ENCODE results near the gene IQGAP3.

IQGAP3 gene

GRCh38 chr1:156602557-156602993 lies 30.2 kb upstream of the IQGAP3 start:
- DNase-seq (ENCODE audit: low read depth, low spot score): no peak
- no peaks in the 10 kb centered on the region for H3K27me3 ChIP-seq (ENCODE audit: control insufficient read depth, insufficient read depth, low read length)

GRCh38 chr1:156601892-156602291 lies 29.5 kb upstream of the IQGAP3 start:
- Histone ChIP-seq H3K9me3 (ENCODE audit: control insufficient read depth, insufficient read depth, low read length) (no peaks in the 10 kb centered on the region), H3K27me3 (ENCODE audit: control insufficient read depth, insufficient read depth, low read length) (no peaks in the 10 kb centered on the region), H3K4me1 (ENCODE audit: control insufficient read depth, insufficient read depth, low read length) (no peaks in the 10 kb centered on the region), H3K4me3 (ENCODE audit: low read length) (no peak overlapping the region; the same call in 1 of the 2 replicates), H3K36me3 (ENCODE audit: control insufficient read depth, insufficient read depth, low read length) (peaks cover 14% of the 10 kb centered on the region), H3K27ac (ENCODE audit: low read length) (no peak overlapping the region)
- DNase-seq (ENCODE audit: low read depth, low spot score): no peak
- WGBS (ENCODE audit: insufficient coverage, insufficient read length): no CpG with 5 or more reads among the region's 12 CpGs

More at GRCh38 chr1:156602557-156602993, 30.2 kb upstream of the IQGAP3 start:
- no peak overlapping the region for H3K27ac ChIP-seq (ENCODE audit: low read length)
- WGBS (ENCODE audit: insufficient coverage, insufficient read length): no CpG with 5 or more reads among the region's 10 CpGs
- no peaks in the 10 kb centered on the region for H3K9me3 ChIP-seq (ENCODE audit: control insufficient read depth, insufficient read depth, low read length)
- no peaks in the 10 kb centered on the region for H3K4me1 ChIP-seq (ENCODE audit: control insufficient read depth, insufficient read depth, low read length)
- peaks cover 8% of the 10 kb centered on the region for H3K36me3 ChIP-seq (ENCODE audit: control insufficient read depth, insufficient read depth, low read length)
- no peak overlapping the region for H3K4me3 ChIP-seq (ENCODE audit: low read length)

- Histone ChIP-seq H3K27ac (ENCODE audit: low read length) (no peak within 1 kb of the TSS), H3K4me3 (ENCODE audit: low read length) (peak within 1 kb of the TSS; percentile 93), H3K4me1 (ENCODE audit: control insufficient read depth, insufficient read depth, low read length) (no peaks in the 10 kb centered on the region), H3K36me3 (ENCODE audit: control insufficient read depth, insufficient read depth, low read length) (peaks cover 18% of the 10 kb centered on the region), H3K9me3 (ENCODE audit: control insufficient read depth, insufficient read depth, low read length) (no peaks in the 10 kb centered on the region), H3K27me3 (ENCODE audit: control insufficient read depth, insufficient read depth, low read length) (no peaks in the 10 kb centered on the region)
- DNase-seq (ENCODE audit: low read depth, low spot score): peak; percentile 88
- WGBS (ENCODE audit: insufficient coverage, insufficient read length): no CpG with 5 or more reads among the region's 35 CpGs
Measured at GRCh38 chr1:156601122-156601830, 28.9 kb upstream of the IQGAP3 start, which contains the start of gene GPATCH4. Gene GPATCH4 (minus strand): TSS chr1:156601479.

GRCh38 chr1:156600733-156601121 lies 28.4 kb upstream of the IQGAP3 start:
- WGBS (ENCODE audit: insufficient coverage, insufficient read length): no CpG with 5 or more reads among the region's 13 CpGs

GRCh38 chr1:156599811-156600210 lies 27.4 kb upstream of the IQGAP3 start:
- Histone ChIP-seq H3K27ac (ENCODE audit: low read length) (no peak overlapping the region), H3K4me3 (ENCODE audit: low read length) (no peak overlapping the region), H3K27me3 (ENCODE audit: control insufficient read depth, insufficient read depth, low read length) (no peaks in the 10 kb centered on the region), H3K9me3 (ENCODE audit: control insufficient read depth, insufficient read depth, low read length) (no peaks in the 10 kb centered on the region), H3K36me3 (ENCODE audit: control insufficient read depth, insufficient read depth, low read length) (peaks cover 31% of the 10 kb centered on the region), H3K4me1 (ENCODE audit: control insufficient read depth, insufficient read depth, low read length) (no peaks in the 10 kb centered on the region)
- DNase-seq (ENCODE audit: low read depth, low spot score): no peak
- no CpG with 5 or more reads among the region's 3 CpGs for WGBS (ENCODE audit: insufficient coverage, insufficient read length)

More at GRCh38 chr1:156600733-156601121, 28.4 kb upstream of the IQGAP3 start:
- Histone ChIP-seq H3K27ac (ENCODE audit: low read length) (no peak overlapping the region), H3K4me1 (ENCODE audit: control insufficient read depth, insufficient read depth, low read length) (no peaks in the 10 kb centered on the region), H3K27me3 (ENCODE audit: control insufficient read depth, insufficient read depth, low read length) (no peaks in the 10 kb centered on the region), H3K9me3 (ENCODE audit: control insufficient read depth, insufficient read depth, low read length) (no peaks in the 10 kb centered on the region), H3K36me3 (ENCODE audit: control insufficient read depth, insufficient read depth, low read length) (peaks cover 23% of the 10 kb centered on the region), H3K4me3 (ENCODE audit: low read length) (peak overlapping the region; percentile 93)
- DNase-seq (ENCODE audit: low read depth, low spot score): no peak

- peaks cover 37% of the 10 kb centered on the region for H3K36me3 ChIP-seq (ENCODE audit: control insufficient read depth, insufficient read depth, low read length)
Measured at GRCh38 chr1:156598731-156599432, 26.5 kb upstream of the IQGAP3 start.

GRCh38 chr1:156598125-156598524 lies 25.8 kb upstream of the IQGAP3 start:
- Histone ChIP-seq H3K27me3 (ENCODE audit: control insufficient read depth, insufficient read depth, low read length) (no peaks in the 10 kb centered on the region), H3K36me3 (ENCODE audit: control insufficient read depth, insufficient read depth, low read length) (peaks cover 40% of the 10 kb centered on the region), H3K9me3 (ENCODE audit: control insufficient read depth, insufficient read depth, low read length) (no peaks in the 10 kb centered on the region), H3K27ac (ENCODE audit: low read length) (no peak overlapping the region), H3K4me1 (ENCODE audit: control insufficient read depth, insufficient read depth, low read length) (no peaks in the 10 kb centered on the region), H3K4me3 (ENCODE audit: low read length) (no peak overlapping the region)
- no CpG with 5 or more reads among the region's 5 CpGs for WGBS (ENCODE audit: insufficient coverage, insufficient read length)
- no peak for DNase-seq (ENCODE audit: low read depth, low spot score)

More at GRCh38 chr1:156598731-156599432, 26.5 kb upstream of the IQGAP3 start:
- no peaks in the 10 kb centered on the region for H3K9me3 ChIP-seq (ENCODE audit: control insufficient read depth, insufficient read depth, low read length)
- no CpG with 5 or more reads among the region's 4 CpGs for WGBS (ENCODE audit: insufficient coverage, insufficient read length)
- H3K4me1 ChIP-seq (ENCODE audit: control insufficient read depth, insufficient read depth, low read length): no peaks in the 10 kb centered on the region
- no peak overlapping the region for H3K4me3 ChIP-seq (ENCODE audit: low read length)
- no peaks in the 10 kb centered on the region for H3K27me3 ChIP-seq (ENCODE audit: control insufficient read depth, insufficient read depth, low read length)
- DNase-seq (ENCODE audit: low read depth, low spot score): no peak
- H3K27ac ChIP-seq (ENCODE audit: low read length): no peak overlapping the region

- DNase-seq (ENCODE audit: low read depth, low spot score): no peak
- no CpG with 5 or more reads among the region's 3 CpGs for WGBS (ENCODE audit: insufficient coverage, insufficient read length)
- Histone ChIP-seq H3K9me3 (ENCODE audit: control insufficient read depth, insufficient read depth, low read length) (no peaks in the 10 kb centered on the region), H3K36me3 (ENCODE audit: control insufficient read depth, insufficient read depth, low read length) (peaks cover 42% of the 10 kb centered on the region), H3K27ac (ENCODE audit: low read length) (no peak overlapping the region), H3K4me3 (ENCODE audit: low read length) (no peak overlapping the region), H3K4me1 (ENCODE audit: control insufficient read depth, insufficient read depth, low read length) (no peaks in the 10 kb centered on the region), H3K27me3 (ENCODE audit: control insufficient read depth, insufficient read depth, low read length) (no peaks in the 10 kb centered on the region)
Measured at GRCh38 chr1:156596426-156596825, 24.1 kb upstream of the IQGAP3 start.

- Histone ChIP-seq H3K27ac (ENCODE audit: low read length) (no peak overlapping the region), H3K4me3 (ENCODE audit: low read length) (no peak overlapping the region), H3K4me1 (ENCODE audit: control insufficient read depth, insufficient read depth, low read length) (no peaks in the 10 kb centered on the region; the same call in 1 of the 2 replicates), H3K27me3 (ENCODE audit: control insufficient read depth, insufficient read depth, low read length) (no peaks in the 10 kb centered on the region), H3K9me3 (ENCODE audit: control insufficient read depth, insufficient read depth, low read length) (no peaks in the 10 kb centered on the region), H3K36me3 (ENCODE audit: control insufficient read depth, insufficient read depth, low read length) (peaks cover 42% of the 10 kb centered on the region)
- no peak for DNase-seq (ENCODE audit: low read depth, low spot score)
- WGBS (ENCODE audit: insufficient coverage, insufficient read length): no CpG with 5 or more reads among the region's 2 CpGs
Measured at GRCh38 chr1:156595016-156595415, 22.7 kb upstream of the IQGAP3 start.

GRCh38 chr1:156594190-156594589 lies 21.8 kb upstream of the IQGAP3 start:
- DNase-seq (ENCODE audit: low read depth, low spot score): no peak
- Histone ChIP-seq H3K9me3 (ENCODE audit: control insufficient read depth, insufficient read depth, low read length) (no peaks in the 10 kb centered on the region), H3K4me1 (ENCODE audit: control insufficient read depth, insufficient read depth, low read length) (no peaks in the 10 kb centered on the region; the same call in 1 of the 2 replicates), H3K27me3 (ENCODE audit: control insufficient read depth, insufficient read depth, low read length) (no peaks in the 10 kb centered on the region), H3K27ac (ENCODE audit: low read length) (no peak overlapping the region), H3K36me3 (ENCODE audit: control insufficient read depth, insufficient read depth, low read length) (peaks cover 42% of the 10 kb centered on the region), H3K4me3 (ENCODE audit: low read length) (no peak overlapping the region)
- WGBS (ENCODE audit: insufficient coverage, insufficient read length): no CpG with 5 or more reads among the region's 3 CpGs
